Prostate gland (tissue), 2 donors: ENCODE data around the gene UVSSA. TPM values are rescaled to one million over a fixed set of nuclear protein-coding genes. Genes with fewer than 3 reads are reported as not detected.
"Not testable (repeated sequence)": the region's sequence is repeated elsewhere in the genome, so short reads cannot be mapped to it uniquely, and the experiment has no call there.

Experiments used
- DNase-seq: peaks from one replicate; pipeline ENCODE4 v3.0.0-alpha.2; 2019; ENCODE audit warnings: low spot score
- H3K27ac ChIP-seq, 2 donors: fragments of 200-600 bp; sonication (generic); 2 replicates each; pipeline ENCODE4 v1.5.1; 2017 to 2019
- H3K27me3 ChIP-seq: fragments of 200-600 bp; sonication (generic); replicated peaks from 2 replicates; pipeline ENCODE4 v1.5.1; 2019; ENCODE audit not compliant: insufficient read depth
- H3K36me3 ChIP-seq, 2 donors: fragments of 200-600 bp; sonication (generic); 1 replicate in 1 of 2; 2 replicates in 1 of 2; pipeline versions ENCODE4 v1.5.1 to v1.8.1; 2017 to 2019
- H3K4me1 ChIP-seq: fragments of 200-600 bp; sonication (generic); replicated peaks from 2 replicates; pipeline ENCODE4 v1.5.1; 2019
- H3K4me3 ChIP-seq, 2 donors: fragments of 200-600 bp; sonication (generic); 2 replicates each; pipeline ENCODE4 v1.5.1; 2017 to 2019
- H3K9me3 ChIP-seq: fragments of 200-600 bp; sonication (generic); 2 replicates; pipeline ENCODE4 v1.5.1; 2017
- POLR2A ChIP-seq: fragments of 450-650 bp; IDR thresholded peaks from one replicate; pipeline ENCODE4 v1.6.1; 2016; ENCODE audit warnings: antibody characterized with exemption, mild to moderate bottlenecking
- POLR2AphosphoS5 ChIP-seq: sonication (generic); formaldehyde crosslinking; IDR thresholded peaks from one replicate; pipeline ENCODE4 v1.6.1; 2017; ENCODE audit warnings: antibody characterized with exemption
- WGBS: methylation state at CpG from one replicate; pipeline ENCODE4 v1.1.5; 2018; 5-methylcytosine and 5-hydroxymethylcytosine counted together
- intact Hi-C: fragments of 100-400 bp; cut with DNase I; formaldehyde crosslinking; loops from one replicate; pipeline ENCODE4 v1.14.2; 2022
- total RNA-seq, 2 donors: library from RNA; depleted of rRNA; stranded (reverse); fragments of >200 nt; gene quantifications; one replicate each; pipeline ENCODE4 v1.1.0, GENCODE V29; 2016
- TF ChIP-seq, protein P1 (sequence below), 4 experiments: fragments of 200-600 bp in 2 of 4; fragments of 450-650 bp in 2 of 4; sonication (generic) in 2 of 4; IDR thresholded peaks; 1 replicate in 3 of 4; 2 replicates in 1 of 4; pipeline ENCODE4 v1.5.1; 2016 to 2019; ENCODE audit warnings: antibody characterized with exemption in 4 of 4, mild to moderate bottlenecking in 2 of 4, moderate library complexity in 2 of 4

Gene UVSSA
- total RNA-seq, 2 donors from 2014 or later: 20.8 to 47.9 TPM

DNA sequence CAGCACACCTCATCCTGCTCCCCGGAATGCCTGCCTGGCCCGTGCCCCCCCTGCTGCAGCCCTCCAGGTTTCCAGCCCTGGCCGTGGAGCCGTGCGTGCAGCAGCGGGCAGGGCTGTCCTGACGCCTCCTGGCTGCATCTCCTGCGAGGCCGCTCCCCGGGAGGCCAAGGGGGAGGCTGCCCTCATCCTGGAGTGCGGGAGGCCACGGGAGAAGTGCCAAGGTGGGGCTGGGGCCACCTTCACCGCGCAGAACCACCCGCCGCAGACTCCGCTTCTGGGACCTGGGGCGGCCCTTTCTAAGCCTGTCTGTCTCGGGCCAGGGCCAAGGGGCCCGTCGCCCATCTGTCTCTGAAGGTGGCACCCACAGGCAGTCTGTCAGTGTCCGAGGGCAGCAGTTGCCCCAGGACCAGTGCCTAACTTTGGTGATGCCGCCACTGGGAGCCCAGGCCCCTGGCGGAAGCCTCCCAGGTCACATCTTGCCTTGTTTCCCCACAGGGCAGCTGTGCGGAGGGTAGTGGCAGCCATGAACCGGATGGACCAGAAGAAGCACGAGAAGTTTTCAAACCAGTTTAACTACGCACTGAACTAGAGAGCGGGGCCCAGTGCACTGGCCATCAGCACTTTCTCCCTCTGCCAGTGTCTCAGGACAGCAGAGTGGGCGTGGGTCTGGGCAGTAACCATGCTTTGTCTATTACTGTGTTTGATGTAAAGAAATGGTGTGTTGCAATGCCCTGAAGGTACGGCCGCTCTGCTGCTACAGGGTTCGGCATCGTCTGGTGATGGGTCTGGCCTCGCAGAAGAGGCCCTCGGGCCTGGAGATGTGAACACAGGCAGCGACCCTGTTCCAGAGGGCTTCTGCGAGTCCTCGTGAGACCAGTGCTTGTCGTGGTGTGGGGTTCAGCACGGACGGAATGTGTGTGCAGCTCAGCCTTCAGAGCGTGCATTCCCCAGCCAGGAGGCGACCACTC is 38.6 kb downstream of the UVSSA start:
- no peaks in the 10 kb centered on the region for H3K4me1 ChIP-seq
- H3K4me3 ChIP-seq: no peak overlapping the region
- DNase-seq: no peak
- no peaks in the 10 kb centered on the region for H3K9me3 ChIP-seq
- H3K27ac ChIP-seq: no peak overlapping the region
- H3K36me3 ChIP-seq: peaks cover 0 to 5% of the 10 kb centered on the region in 2 donors
- WGBS: 92% methylated on average over 40 of the region's 44 CpGs
- TF ChIP-seq POLR2A: no peak
- TF ChIP-seq, protein P1, sequence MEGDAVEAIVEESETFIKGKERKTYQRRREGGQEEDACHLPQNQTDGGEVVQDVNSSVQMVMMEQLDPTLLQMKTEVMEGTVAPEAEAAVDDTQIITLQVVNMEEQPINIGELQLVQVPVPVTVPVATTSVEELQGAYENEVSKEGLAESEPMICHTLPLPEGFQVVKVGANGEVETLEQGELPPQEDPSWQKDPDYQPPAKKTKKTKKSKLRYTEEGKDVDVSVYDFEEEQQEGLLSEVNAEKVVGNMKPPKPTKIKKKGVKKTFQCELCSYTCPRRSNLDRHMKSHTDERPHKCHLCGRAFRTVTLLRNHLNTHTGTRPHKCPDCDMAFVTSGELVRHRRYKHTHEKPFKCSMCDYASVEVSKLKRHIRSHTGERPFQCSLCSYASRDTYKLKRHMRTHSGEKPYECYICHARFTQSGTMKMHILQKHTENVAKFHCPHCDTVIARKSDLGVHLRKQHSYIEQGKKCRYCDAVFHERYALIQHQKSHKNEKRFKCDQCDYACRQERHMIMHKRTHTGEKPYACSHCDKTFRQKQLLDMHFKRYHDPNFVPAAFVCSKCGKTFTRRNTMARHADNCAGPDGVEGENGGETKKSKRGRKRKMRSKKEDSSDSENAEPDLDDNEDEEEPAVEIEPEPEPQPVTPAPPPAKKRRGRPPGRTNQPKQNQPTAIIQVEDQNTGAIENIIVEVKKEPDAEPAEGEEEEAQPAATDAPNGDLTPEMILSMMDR (IDR thresholded peaks at IDR 0.05): no peak
- intact Hi-C loops: no loop called here
- H3K27me3 ChIP-seq: no peaks in the 10 kb centered on the region

GRCh38 chr4:1393363-1393762 is 46.4 kb downstream of the UVSSA start:
- H3K4me1 ChIP-seq, H3K27me3 ChIP-seq, H3K36me3 ChIP-seq, intact Hi-C loops, H3K9me3 ChIP-seq, H3K4me3 ChIP-seq, H3K27ac ChIP-seq, DNase-seq: not testable (repeated sequence)
- WGBS: 96% methylated on average over 5 of the region's 5 CpGs

DNA sequence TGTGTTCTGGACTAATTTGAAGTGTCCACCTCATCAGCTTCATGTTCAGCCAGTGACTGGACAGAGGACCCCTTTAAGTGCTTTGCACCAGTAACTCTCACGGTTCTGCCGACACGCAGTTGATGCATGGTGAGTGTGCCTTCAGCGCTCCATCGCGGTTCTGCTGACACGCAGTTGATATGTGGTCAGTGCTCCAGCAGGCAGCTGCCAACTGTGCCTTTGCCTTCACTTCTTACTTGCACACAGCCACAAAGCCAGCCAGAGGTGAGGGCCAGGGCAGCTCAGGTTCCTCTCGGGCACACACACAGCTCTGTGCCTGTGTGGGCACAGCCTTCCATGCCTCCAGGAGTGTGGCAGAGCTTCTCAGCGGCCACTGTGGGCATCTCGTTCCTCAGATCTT is 46.9 kb downstream of the UVSSA start:
- H3K9me3 ChIP-seq: no peaks in the 10 kb centered on the region
- no peaks in the 10 kb centered on the region for H3K4me1 ChIP-seq
- intact Hi-C loops: no loop called here
- DNase-seq: no peak
- H3K27ac ChIP-seq: no peak overlapping the region
- H3K4me3 ChIP-seq: no peak overlapping the region
- TF ChIP-seq POLR2A (no peak), POLR2AphosphoS5 (no peak)
- TF ChIP-seq, protein P1 (IDR thresholded peaks at IDR 0.05): no peak
- WGBS: 99% methylated on average over 10 of the region's 10 CpGs
- peaks cover 3% of the 10 kb centered on the region for H3K27me3 ChIP-seq
- no peaks in the 10 kb centered on the region for H3K36me3 ChIP-seq

GRCh38 chr4:1394554-1395388 is 47.8 kb downstream of the UVSSA start:
- H3K4me1 ChIP-seq, H3K4me3 ChIP-seq, intact Hi-C loops, DNase-seq, H3K36me3 ChIP-seq, H3K27ac ChIP-seq, H3K9me3 ChIP-seq: not testable (repeated sequence)
- 90% methylated on average over 57 of the region's 63 CpGs for WGBS
- H3K27me3 ChIP-seq: peaks cover 10% of the 10 kb centered on the region

DNA sequence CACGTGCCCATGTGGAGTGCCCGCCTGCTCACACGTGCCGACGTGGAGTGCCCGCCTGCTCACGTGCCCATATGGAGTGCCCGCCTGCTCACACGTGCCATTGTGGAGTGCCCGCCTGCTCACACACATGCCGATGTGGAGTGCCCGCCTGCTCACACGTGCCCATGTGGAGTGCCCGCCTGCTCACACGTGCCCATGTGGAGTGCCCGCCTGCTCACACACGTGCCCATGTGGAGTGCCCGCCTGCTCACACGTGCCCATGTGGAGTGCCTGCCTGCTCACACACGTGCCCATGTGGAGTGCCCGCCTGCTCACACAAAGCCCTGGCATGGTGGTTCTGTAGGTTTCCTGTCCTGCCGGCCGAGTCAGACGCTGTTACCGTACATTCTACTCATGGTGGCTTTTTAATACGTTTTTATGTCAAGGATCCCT is 48.4 kb downstream of the UVSSA start:
- intact Hi-C loops, H3K9me3 ChIP-seq, DNase-seq, H3K4me3 ChIP-seq, H3K4me1 ChIP-seq, H3K36me3 ChIP-seq, H3K27ac ChIP-seq: not testable (repeated sequence)
- WGBS: 97% methylated on average over 26 of the region's 26 CpGs
- peaks cover 16% of the 10 kb centered on the region for H3K27me3 ChIP-seq

GRCh38 chr4:1395941-1396805 is 49.2 kb downstream of the UVSSA start:
- H3K36me3 ChIP-seq: no peaks in the 10 kb centered on the region
- H3K9me3 ChIP-seq: no peaks in the 10 kb centered on the region
- no peak for DNase-seq
- no peaks in the 10 kb centered on the region for H3K4me1 ChIP-seq
- peaks cover 22% of the 10 kb centered on the region for H3K27me3 ChIP-seq
- WGBS: 94% methylated on average over 12 of the region's 13 CpGs
- intact Hi-C loops: no loop called here
- no peak overlapping the region for H3K27ac ChIP-seq
- H3K4me3 ChIP-seq: no peak overlapping the region
- TF ChIP-seq POLR2A: no peak
- TF ChIP-seq, protein P1 (IDR thresholded peaks at IDR 0.05): no peak
- TF ChIP-seq POLR2AphosphoS5: no peak
